DLD1 (cell line): ENCODE results near the gene VPS13C.

Experiments
- in situ Hi-C: cut with HindIII; loops from 2 replicates; pipeline ENCODE4 v1.10.0; 2017; ENCODE audit warnings: low sequenced_read_pairs

VPS13C gene

GRCh38 chr15:62060113-62060895 is at the start of gene VPS13C:
VPS13C (minus strand) TSS chr15:62060447; CDS start chr15:62060374, 73 bp downstream.
- in situ Hi-C loops: no loop called here

DNA sequence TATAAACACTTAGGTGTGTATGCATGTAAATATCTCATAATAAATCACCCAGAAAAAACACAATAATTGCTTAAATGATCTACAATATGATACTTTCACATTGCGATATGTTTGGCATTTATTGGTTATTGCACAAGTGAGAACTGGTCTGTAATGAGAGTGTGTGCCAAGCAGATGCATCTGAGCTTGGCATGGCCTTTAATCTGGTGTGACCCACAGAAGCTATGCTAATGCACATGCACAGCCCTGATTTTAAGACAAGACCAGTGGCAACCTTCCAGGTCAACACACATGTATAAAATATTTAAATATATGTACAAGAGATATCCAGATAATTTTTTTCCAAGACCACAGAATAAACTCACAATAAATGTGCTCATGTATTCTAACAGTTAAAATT is 49.2 kb upstream of the VPS13C start:
- in situ Hi-C loops: no loop called here

DNA sequence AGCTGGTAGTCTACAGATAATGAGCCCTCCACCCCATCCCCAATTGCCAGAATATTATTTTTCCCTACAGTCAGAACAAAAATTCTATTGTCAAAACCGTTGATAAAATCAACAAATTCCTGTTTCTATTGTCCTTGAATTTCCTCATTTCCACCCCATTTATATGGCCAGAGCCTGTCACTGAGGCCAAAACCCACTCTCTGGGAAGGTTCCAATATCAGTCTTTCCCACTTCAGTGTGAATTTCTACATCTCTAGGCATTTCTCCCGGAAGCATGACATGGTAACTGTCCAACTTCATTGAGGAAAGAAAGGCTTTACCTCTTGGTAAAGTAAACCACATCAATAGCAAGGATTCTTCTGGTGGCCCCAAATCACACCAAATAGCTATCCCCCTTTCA is 48.2 kb upstream of the VPS13C start:
- in situ Hi-C loops: no loop called here

- in situ Hi-C loops: no loop called here
Measured at GRCh38 chr15:62107571-62108121, 47.4 kb upstream of the VPS13C start.

DNA sequence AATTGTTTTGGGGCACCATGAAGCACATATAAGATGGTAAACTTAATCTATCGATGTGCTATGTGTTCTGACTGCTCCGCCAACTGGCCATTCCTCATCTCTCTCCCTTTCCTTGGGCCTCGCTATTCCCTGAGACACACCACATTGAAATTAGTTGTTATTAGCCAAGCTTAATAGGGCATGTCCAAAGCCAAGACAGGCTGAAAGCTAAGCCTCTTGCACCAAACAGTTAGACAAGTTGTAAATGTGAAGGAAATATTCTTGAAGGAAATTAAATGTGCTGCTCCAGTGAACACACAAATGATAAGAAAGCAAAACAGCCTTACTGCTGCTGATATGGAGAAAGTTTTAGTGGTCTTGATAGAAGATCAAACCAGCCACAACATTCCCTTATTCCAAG is 45.8 kb upstream of the VPS13C start:
- in situ Hi-C loops: no loop called here

- in situ Hi-C loops: no loop called here
Measured at GRCh38 chr15:62105266-62105665, 45.0 kb upstream of the VPS13C start.

- in situ Hi-C loops: no loop called here
Measured at GRCh38 chr15:62104846-62105245, 44.6 kb upstream of the VPS13C start.

DNA sequence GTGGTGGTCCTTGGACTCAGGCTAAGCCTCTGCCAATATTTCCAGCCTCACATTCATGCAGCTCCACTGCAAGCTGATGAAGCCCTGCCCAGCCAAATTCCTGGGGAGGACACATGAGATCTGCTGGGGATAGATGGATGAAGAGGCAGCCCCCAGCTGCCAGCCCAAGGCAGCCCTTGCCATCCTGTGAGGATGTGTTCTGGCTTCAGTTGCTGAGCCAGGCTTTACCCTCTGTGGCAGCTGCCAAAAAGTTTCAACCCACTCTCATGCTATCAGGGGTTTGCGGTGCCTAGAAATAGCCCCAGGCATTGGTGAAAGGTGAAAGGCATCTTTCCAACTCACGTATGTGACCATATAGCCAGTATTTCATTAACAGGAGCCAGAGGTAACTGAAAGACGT is 44.2 kb upstream of the VPS13C start:
- in situ Hi-C loops: no loop called here

DNA sequence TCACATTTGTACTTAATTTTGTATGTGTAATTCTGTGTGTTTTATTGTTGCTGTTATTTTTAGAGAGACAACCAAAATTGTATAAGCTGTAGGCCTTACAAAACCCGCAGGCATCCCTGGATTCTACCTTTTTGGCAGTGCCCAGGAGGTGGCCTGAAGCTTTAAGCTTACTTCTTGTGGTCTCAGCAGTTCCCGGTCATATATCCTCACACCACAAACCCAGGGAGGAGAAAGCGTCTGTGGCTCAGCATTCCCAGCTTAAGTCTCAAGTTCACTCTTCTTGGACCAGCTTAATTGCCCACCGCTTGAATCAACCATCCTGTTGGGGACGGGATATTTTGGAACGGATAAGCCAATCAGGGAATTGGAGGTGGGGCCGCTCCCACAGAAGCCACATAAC is 43.2 kb upstream of the VPS13C start:
- in situ Hi-C loops: no loop called here

GRCh38 chr15:62099094-62099601 is 38.9 kb upstream of the VPS13C start:
- in situ Hi-C loops: no loop called here

DNA sequence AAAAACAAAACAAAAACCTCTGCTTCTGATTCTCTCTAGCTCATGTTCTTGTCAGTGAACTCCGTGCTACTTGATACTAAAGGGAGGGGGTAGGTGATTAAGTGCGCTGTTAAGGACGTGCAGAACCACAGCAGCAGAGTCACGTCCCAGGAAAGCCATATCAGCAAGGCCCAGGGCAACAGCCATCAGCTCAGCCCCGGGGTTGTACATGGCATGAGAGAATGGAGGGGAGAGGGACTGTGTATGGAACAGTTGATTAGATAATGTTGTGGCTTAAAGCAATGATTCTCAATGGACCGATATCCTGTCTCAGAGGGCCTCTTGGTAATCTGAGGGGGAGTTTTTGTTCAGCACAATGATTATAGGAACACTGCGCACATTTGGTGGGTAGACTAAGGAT is 34.1 kb upstream of the VPS13C start:
- in situ Hi-C loops: no loop called here

DNA sequence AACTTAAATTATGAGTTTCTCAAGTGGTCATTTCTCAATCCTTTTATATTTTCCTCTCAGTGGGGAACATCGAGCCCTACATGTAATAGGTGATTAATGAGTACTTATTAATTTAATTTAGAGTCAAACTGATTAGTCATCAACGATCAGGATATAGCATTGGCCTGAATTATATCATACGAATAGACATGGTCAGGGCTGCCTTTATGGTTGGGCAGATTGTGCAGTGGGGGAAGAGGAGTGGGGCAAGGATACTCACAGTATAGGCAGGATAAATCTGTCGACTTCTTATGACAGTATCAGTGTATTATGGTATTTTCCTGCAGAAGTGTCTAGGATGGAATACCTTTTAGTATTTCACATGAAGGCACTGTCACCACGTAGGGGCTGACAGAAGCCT is 33.6 kb upstream of the VPS13C start:
- in situ Hi-C loops: no loop called here

- in situ Hi-C loops: no loop called here
Measured at GRCh38 chr15:62090988-62091387, 30.7 kb upstream of the VPS13C start.

DNA sequence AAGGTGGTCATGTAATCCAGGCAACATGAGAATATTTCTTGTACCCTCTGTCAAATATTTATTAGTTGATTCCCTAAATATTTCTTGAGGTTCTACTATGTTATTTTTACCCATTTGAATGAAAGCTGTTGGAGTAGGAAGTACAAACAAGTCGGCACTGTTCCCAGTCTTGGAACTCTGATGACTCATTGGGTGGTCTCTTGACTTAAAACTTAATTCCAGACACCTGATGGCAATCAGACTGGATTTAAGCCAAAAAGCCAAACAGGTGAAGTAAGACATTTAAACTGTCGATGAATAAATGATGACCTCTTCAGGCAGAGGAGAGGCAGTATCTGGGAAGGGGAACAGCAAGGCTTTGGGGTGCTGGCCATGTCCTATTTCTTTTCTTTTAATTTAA is 29.4 kb upstream of the VPS13C start:
- in situ Hi-C loops: no loop called here

DNA sequence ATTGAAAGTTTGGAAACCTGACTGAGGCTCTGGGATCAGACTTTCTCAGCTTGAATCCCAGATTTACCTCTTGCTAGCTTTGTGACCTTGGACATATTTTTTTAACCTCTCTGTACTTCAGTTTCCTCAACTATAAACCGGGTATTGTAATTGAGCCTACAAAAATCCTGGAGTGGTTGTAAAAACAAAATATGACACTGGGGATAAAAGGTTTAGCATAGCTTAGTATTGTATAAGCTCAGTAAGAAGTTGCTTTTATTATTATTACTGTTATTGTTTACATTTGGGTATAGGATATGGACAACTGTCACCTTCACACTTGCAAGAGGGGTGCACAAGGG is 28.1 kb upstream of the VPS13C start:
- in situ Hi-C loops: no loop called here

DNA sequence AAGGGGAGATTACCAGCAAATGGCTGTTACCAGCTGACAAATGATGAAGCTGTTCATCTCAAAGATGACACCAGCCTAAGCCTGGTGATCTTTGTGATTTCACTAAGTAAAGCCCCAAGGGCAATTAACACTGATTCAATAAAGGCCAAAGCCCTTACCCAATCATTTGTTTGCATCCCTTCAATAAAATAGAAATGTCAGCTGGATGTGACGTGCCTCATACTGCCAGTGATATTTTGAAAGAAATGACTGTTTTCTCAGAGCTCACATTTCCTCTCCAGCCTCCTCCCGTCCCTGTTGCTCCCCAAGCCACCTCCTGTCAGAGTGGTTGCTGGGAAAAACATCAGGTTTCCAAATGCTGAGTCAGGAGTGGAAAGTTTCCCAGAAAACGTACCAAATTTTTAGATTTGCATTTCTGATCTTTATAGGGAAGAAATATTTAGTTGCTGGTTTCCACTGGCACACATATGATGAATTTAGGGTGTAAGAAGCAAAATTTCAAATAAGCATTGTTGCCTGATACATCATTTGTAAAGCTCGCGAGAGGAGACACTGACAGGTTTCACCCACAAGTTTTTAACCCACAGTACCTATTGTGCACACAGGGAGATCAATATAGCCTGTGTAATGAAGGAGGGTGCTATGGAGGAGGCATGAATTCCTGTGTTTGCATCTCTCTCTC is 27.6 kb upstream of the VPS13C start:
- in situ Hi-C loops: no loop called here

DNA sequence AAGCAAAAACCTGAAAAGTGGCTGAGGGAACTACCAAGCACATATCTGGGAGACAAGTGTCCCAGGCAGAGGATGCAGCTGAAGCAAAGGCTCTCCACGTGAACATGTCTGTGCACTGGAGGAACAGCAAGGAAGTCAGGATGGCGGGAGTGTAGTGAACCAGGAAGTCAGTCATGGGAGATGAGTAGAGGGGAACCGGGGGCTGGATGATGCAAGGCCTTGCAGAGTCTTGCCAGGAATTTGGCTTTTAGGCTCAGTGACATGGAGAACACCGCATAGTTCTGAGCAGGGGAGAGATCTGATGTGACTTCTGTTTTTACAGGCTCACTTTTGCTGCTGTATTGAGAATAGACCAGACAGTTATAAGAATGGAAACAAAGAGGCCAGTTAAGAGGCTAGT is 25.5 kb upstream of the VPS13C start:
- in situ Hi-C loops: no loop called here

DNA sequence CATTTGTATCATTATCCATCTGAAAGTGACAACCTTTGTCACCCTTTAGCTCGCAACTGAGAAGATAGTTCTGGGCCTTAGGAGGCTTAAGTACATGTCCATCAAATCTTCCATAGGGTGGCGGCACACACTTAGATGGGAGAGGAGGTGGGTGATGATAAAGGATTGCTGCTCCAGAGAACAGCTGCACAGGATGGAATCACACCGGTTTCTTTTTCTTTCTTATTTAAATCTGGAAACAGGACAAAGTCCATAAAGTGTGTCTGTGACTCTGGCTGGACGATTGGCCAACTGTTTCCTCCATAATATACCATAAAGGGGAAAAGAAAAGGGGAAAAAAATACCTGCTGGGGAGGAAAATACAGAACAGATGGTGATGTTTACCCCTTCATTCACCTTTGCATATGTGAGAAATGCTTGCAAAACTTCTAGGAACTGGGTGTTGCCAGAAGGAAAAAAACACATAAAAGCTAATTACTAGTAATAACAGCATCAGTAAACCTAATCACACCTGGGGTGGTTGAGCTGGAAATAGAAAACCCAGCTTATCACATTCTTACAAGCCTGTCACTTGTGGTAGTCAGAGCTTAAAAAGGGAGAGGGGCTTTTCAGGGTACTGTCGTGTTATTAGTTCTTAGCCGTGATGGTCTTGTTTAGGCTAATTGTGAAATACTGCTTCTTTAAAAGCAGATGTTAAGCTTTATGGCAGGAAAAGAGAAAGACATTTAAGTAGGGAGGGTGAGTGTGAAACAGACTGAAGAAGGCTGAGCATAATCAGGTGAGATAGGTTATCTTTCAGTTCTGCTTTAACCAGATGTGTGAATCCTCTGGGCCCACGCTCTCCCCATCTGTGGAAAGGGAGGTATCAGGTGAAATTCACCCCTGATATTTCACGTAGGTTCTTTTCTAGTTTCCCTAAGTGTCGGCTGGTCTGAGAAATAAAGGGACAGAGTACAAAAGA is 23.2 kb upstream of the VPS13C start:
- in situ Hi-C loops: no loop called here

GRCh38 chr15:62079594-62079993 is 19.3 kb upstream of the VPS13C start:
- in situ Hi-C loops: no loop called here

DNA sequence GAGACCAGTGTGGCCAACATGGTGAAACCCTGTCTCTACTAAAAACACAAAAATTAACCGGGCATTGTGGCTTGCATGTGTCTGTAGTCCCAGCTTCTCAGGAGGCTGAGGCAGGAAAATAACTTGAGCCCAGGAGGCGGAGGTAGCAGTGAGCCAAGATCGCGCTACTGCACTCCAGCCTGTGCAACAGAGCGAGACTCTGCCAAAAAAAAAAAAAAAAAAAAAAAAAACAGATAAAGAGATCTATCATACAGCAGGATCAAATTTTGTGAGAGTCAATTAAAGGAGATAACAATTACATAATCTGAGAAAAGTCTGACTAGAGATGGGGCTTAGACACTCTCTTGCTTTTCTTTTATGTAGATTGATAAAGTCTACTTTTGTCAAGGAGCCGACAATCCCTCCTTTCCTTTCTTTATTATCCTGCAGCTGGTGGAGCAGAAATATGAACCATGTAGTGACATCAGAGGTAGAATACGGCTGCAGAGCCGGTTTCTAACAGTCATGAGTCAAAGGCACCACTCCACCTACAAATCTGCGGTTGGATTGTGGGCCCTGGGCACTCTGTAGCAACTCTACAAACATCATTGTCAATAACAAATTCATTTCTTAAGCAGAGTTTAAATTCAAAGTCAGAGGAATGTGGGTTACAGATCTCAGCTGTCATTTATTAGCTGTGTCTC is 15.5 kb upstream of the VPS13C start:
- in situ Hi-C loops: no loop called here
